Right cardiac atrium (tissue), 5 donors: ENCODE data around the gene ABTB1. TPM values are rescaled to one million over a fixed set of nuclear protein-coding genes. Genes with fewer than 3 reads are reported as not detected.

Source experiments
- ATAC-seq, 2 donors: fragments of 200-7000 bp; cut with Tn5 transposase; one replicate each; pipeline versions ENCODE4 v1.8.0 to v1.9.1; 2020; ENCODE audit warnings: moderate library complexity in 2 of 2, mild to moderate bottlenecking in 1 of 2
- DNase-seq, 3 donors: peaks; one replicate each; pipeline ENCODE4 v3.0.0-alpha.2; 2020
- H3K27ac ChIP-seq: one replicate; pipeline ENCODE4 v1.5.1; 2013; ENCODE audit warnings: mild to moderate bottlenecking, low read length, control low read depth, moderate library complexity
- H3K27me3 ChIP-seq: one replicate; pipeline ENCODE4 v1.6.1; 2013; ENCODE audit not compliant: control insufficient read depth, insufficient read depth
- H3K4me1 ChIP-seq: one replicate; pipeline ENCODE4 v1.6.1; 2013; ENCODE audit warnings: low read length; ENCODE audit not compliant: control insufficient read depth, insufficient read depth
- H3K4me3 ChIP-seq: one replicate; pipeline ENCODE4 v1.5.1; 2013; ENCODE audit warnings: low read length, control low read depth
- H3K9me3 ChIP-seq: one replicate; pipeline ENCODE4 v1.6.1; 2013; ENCODE audit warnings: low read length; ENCODE audit not compliant: control insufficient read depth
- WGBS: extraction: QIAGEN DNeasy Blood & Tissue Kit; methylation state at CpG from one replicate; pipeline ENCODE4 v1.1.7; 2013; 5-methylcytosine and 5-hydroxymethylcytosine counted together
- intact Hi-C, 4 donors: fragments of 100-400 bp; cut with DNase I; formaldehyde crosslinking; loops; one replicate each; pipeline versions ENCODE4 v1.11.0 to v1.14.0; 2022 to 2023
- polyA plus RNA-seq: library from polyadenylated mRNA; stranded (reverse); fragments of 200-250 nt; gene quantifications from one replicate; pipeline ENCODE4 v1.2.3, GENCODE V29; 2013
- total RNA-seq, 4 donors: library from RNA; stranded (reverse); fragmentation: NEBNext Ultra II Directional; extraction: Animal tissue kit (Norgen Biotek cat#: 25700); gene quantifications; one replicate each; pipeline ENCODE4 v1.2.1, GENCODE V29; 2021
- donor health status: healthy with polysubstance abuse.
- donor health status: DM: no; HTN: yes; CAD: no.
- donor health status: DM: no; HTN: no; CAD: no.
- donor health status: DM: no; HTN: yes; CAD: no; lungs with severe emphysema.
- donor health status: DM: yes; HTN: yes; CAD: no.

Gene ABTB1
- total and polyA plus RNA-seq, 5 donors, result 20.2 to 47.1 (median 37.0) TPM

DNA sequence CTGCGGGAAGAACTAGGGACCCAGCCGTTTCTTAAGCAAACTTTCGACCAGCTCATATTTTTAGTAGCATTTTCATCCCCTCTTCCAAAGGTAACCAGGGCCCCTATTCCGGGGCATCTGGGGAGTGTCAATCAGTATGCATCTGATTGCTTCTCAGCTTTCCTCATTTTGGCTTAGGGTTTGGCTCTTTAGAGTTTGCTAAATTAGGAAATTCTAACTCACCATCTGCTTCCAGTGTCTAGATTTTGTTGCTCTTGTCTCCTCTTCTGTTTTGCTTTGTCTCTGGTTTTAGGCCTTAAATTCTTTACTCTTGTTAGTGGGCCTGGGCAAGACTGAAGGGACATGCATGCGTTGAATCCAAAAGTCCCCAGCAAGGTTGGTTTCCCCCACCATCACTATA lies 9.6 kb upstream of the ABTB1 start:
- ATAC-seq (no peak), DNase-seq (no peak)
- Histone ChIP-seq H3K4me3 (no peak overlapping the region), H3K27me3 (no peaks in the 10 kb centered on the region), H3K4me1 (no peaks in the 10 kb centered on the region), H3K27ac (no peak overlapping the region), H3K9me3 (no peaks in the 10 kb centered on the region)
- 85% methylated on average over 5 of the region's 5 CpGs for WGBS
- intact Hi-C loops, result loop anchor here in 1 of 4 donors (10.0 kb wide), 1 partner anchor 162 kb away; the partner anchor contains the start of gene MGLL

DNA sequence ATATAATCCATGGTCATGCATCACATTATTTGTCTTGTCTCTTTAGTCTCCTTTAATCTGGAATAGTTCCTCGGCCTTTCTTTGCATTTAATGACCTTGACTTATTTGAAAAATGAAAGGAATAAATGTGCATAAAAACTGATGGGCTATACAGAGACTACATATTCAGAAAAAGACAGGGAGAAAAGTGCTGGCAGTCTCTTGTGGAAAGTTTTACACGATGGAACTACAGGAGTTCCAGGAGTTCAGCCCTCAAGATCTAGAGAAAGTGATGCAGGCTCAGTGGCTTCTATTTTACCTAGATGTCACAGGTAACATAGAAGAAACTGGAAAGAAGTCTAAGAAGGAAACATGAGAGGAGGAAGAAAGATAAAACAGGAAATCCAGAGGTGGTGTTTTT lies 7.6 kb upstream of the ABTB1 start:
- Histone ChIP-seq H3K9me3 (no peaks in the 10 kb centered on the region), H3K27me3 (no peaks in the 10 kb centered on the region), H3K27ac (no peak overlapping the region), H3K4me1 (no peaks in the 10 kb centered on the region), H3K4me3 (no peak overlapping the region)
- 79% methylated on average over 2 of the region's 2 CpGs for WGBS
- intact Hi-C loops, result loop anchor here in 1 of 4 donors (10.0 kb wide), 1 partner anchor 160 kb away; the partner anchor contains the start of gene MGLL
- DNase-seq (no peak), ATAC-seq (no peak)

DNA sequence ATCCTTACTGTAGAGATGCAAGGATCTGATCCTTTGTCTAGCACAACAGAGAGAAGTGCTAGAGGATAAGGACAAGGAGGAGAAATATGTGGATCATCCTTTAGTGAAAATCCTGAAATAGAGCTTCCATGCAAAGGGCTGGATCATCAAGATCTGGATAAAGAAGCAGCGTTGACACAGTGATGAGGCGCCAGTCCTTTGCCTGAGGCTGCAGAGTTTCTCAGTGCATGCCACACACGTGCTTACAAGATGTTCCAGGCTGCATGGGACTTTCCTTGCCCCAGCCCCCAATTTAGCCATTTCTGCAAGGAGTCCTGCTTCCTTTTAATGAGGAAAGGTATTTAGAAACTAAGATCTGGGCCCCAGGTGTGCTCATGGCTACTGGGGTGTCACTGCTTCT lies 7.2 kb upstream of the ABTB1 start:
- H3K27ac ChIP-seq, result no peak overlapping the region
- H3K27me3 ChIP-seq, result no peaks in the 10 kb centered on the region
- no peak for DNase-seq
- no peak overlapping the region for H3K4me3 ChIP-seq
- no peak for ATAC-seq
- H3K9me3 ChIP-seq, result no peaks in the 10 kb centered on the region
- intact Hi-C loops, result loop anchor here in 1 of 4 donors (10.0 kb wide), 1 partner anchor 159 kb away; the partner anchor contains the start of gene MGLL
- 90% methylated on average over 3 of the region's 3 CpGs for WGBS
- no peaks in the 10 kb centered on the region for H3K4me1 ChIP-seq

- no peaks in the 10 kb centered on the region for H3K27me3 ChIP-seq
- H3K9me3 ChIP-seq, result no peaks in the 10 kb centered on the region
- 85% methylated on average over 2 of the region's 2 CpGs for WGBS
- intact Hi-C loops, result loop anchor here in 1 of 4 donors (10.0 kb wide), 1 partner anchor 158 kb away; the partner anchor contains the start of gene MGLL
- DNase-seq (no peak), ATAC-seq (no peak)
- H3K27ac ChIP-seq, result no peak overlapping the region
- no peaks in the 10 kb centered on the region for H3K4me1 ChIP-seq
- H3K4me3 ChIP-seq, result no peak overlapping the region
Measured at GRCh38 chr3:127666676-127667075, 6.1 kb upstream of the ABTB1 start.

GRCh38 chr3:127667119-127667681 lies 5.6 kb upstream of the ABTB1 start:
- ATAC-seq, result no peak
- intact Hi-C loops, result loop anchor here in 1 of 4 donors (10.0 kb wide), 1 partner anchor 158 kb away; the partner anchor contains the start of gene MGLL
- DNase-seq, result no peak

DNA sequence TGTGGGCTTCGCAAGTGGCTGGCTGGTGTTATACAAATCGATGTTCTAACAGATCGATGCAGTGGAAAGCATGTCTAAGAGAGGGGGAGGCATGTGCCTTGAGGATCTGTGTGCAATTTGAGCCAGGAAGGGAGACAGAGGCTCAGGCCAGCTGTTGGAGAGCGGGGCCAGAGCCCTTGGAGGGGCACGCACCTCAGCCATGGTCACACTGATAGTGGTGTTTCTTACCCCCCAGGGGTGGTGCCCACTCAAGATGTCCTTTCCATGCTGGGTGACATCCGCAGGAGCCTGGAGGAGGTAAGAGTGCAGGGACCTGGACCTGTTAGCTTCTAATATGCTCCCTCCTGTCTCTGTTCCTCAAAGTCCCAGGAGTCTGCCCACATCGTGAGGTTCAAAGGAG lies 3.8 kb upstream of the ABTB1 start:
- Histone ChIP-seq H3K27ac (no peak overlapping the region), H3K9me3 (no peaks in the 10 kb centered on the region), H3K27me3 (no peaks in the 10 kb centered on the region), H3K4me1 (peaks cover 2% of the 10 kb centered on the region), H3K4me3 (no peak overlapping the region)
- ATAC-seq, result no peak
- intact Hi-C loops, result loop anchor here in 1 of 4 donors (10.0 kb wide), 1 partner anchor 156 kb away; the partner anchor contains the start of gene MGLL
- DNase-seq, result no peak
- 96% methylated on average over 7 of the region's 7 CpGs for WGBS

More at GRCh38 chr3:127667119-127667681, 5.6 kb upstream of the ABTB1 start:
- no peaks in the 10 kb centered on the region for H3K4me1 ChIP-seq
- no peak overlapping the region for H3K27ac ChIP-seq
- H3K4me3 ChIP-seq, result no peak overlapping the region
- 88% methylated on average over 6 of the region's 6 CpGs for WGBS
- no peaks in the 10 kb centered on the region for H3K9me3 ChIP-seq
- H3K27me3 ChIP-seq, result no peaks in the 10 kb centered on the region

GRCh38 chr3:127669541-127670228 lies 3.1 kb upstream of the ABTB1 start:
- Histone ChIP-seq H3K4me1 (peaks cover 5% of the 10 kb centered on the region), H3K4me3 (no peak overlapping the region), H3K27me3 (no peaks in the 10 kb centered on the region), H3K27ac (no peak overlapping the region), H3K9me3 (no peaks in the 10 kb centered on the region)
- ATAC-seq, result no peak
- WGBS, result 73% methylated on average over 14 of the region's 14 CpGs
- intact Hi-C loops, result loop anchor here in 1 of 4 donors (10.0 kb wide), 1 partner anchor 155 kb away; the partner anchor contains the start of gene MGLL
- peak in 2 of 3 donors; percentile 11 to 45 for DNase-seq

DNA sequence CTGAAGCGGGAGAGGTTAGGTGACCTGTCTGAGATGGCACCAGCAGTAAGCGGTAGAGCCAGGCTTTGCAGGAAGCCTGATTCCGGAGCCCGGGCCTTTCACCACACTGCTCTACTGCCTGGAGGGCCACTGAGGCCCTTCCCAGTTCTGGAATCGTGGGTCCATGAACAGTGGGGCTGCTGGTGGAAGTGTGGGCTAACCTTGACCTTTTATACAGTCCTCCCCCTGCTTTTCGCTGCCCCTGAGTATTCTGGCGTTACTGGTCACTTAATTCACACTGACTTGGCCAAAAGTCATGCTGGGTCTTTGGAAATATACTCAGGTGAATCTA lies 2.6 kb upstream of the ABTB1 start:
- ATAC-seq (no peak), DNase-seq (peak in 1 of 3 donors; percentile 24)
- Histone ChIP-seq H3K27me3 (no peaks in the 10 kb centered on the region), H3K9me3 (no peaks in the 10 kb centered on the region), H3K4me3 (no peak overlapping the region), H3K4me1 (peaks cover 5% of the 10 kb centered on the region), H3K27ac (no peak overlapping the region)
- 95% methylated on average over 7 of the region's 7 CpGs for WGBS
- intact Hi-C loops, result no loop called here

DNA sequence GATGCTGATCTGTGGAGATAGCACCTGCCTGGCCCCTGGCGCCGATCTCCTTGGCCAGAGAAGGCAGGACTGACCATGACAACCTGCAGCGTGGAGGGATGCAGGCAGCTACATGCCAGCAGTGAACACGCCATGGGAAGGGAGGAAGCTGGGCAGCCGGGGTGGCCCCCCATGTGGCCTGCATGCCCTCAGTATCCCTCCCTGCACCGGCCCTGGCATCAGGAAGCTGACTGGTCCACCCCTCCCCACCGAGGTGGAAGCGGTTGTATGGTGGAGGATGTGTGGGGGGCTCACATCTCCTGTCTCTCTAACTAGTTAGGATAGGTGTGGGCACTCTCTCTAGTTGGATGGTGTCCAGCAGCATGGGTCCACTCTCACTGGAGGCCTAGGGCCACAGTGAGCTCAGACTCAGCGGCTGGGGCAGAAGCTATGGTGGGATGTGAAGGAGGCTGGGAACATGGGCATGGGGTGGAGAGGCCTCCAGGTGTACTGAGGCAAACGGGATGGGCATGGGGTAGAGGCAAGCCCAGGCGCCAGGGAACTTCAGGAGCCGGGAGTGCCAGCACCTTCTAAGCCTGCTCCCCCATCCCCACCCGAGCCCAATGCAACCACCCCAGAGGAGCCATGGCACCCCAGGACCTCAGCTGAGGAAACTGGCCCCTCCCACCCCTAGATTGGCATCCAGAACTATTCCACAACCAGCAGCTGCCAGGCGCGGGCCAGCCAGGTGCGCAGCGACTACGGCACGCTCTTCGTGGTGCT lies 1.8 kb upstream of the ABTB1 start:
- no peaks in the 10 kb centered on the region for H3K9me3 ChIP-seq
- H3K27ac ChIP-seq, result no peak overlapping the region
- 97% methylated on average over 20 of the region's 20 CpGs for WGBS
- ATAC-seq, result no peak
- DNase-seq, result peak in 1 of 3 donors; percentile 67
- intact Hi-C loops, result no loop called here
- no peak overlapping the region for H3K4me3 ChIP-seq
- H3K4me1 ChIP-seq, result peaks cover 5% of the 10 kb centered on the region
- no peaks in the 10 kb centered on the region for H3K27me3 ChIP-seq

GRCh38 chr3:127671523-127672428 lies 976 bp upstream of the ABTB1 start:
- intact Hi-C loops, result no loop called here
- H3K4me1 ChIP-seq, result peaks cover 5% of the 10 kb centered on the region
- WGBS, result 26% methylated on average over 44 of the region's 44 CpGs
- ATAC-seq (peak; percentile 18 to 41), DNase-seq (peak in 2 of 3 donors; percentile 67)
- peak overlapping the region; percentile 42 for H3K27ac ChIP-seq
- no peaks in the 10 kb centered on the region for H3K27me3 ChIP-seq
- H3K9me3 ChIP-seq, result no peaks in the 10 kb centered on the region
- H3K4me3 ChIP-seq, result peak overlapping the region; percentile 90
